Measurements from ENCODE around the gene TBCCD1.

DNA sequence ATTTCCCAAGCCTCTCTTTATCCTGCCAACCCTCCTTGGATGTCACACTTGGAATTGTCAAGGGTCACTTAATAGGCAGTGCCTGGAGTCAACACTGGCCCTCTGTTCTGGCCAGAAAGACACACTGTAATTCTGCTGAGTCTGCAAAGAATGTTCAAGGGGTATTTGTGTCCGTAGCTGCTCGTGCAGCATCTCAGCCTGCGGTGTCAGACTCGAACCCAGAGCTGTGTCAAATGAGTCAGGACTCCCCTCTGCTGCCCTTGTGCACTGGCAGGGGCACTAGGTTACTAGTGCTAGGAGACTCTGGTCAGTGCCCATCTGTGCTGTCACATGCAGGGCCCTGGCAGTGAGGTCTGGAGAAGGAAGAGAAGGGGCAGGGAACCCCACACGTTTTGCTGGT is 44.9 kb upstream of the TBCCD1 start:
- no peak for TF ChIP-seq POLR2A (IDR thresholded peaks at IDR 0.05; ENCODE audit: low read depth)
- TF ChIP-seq, protein P1, sequence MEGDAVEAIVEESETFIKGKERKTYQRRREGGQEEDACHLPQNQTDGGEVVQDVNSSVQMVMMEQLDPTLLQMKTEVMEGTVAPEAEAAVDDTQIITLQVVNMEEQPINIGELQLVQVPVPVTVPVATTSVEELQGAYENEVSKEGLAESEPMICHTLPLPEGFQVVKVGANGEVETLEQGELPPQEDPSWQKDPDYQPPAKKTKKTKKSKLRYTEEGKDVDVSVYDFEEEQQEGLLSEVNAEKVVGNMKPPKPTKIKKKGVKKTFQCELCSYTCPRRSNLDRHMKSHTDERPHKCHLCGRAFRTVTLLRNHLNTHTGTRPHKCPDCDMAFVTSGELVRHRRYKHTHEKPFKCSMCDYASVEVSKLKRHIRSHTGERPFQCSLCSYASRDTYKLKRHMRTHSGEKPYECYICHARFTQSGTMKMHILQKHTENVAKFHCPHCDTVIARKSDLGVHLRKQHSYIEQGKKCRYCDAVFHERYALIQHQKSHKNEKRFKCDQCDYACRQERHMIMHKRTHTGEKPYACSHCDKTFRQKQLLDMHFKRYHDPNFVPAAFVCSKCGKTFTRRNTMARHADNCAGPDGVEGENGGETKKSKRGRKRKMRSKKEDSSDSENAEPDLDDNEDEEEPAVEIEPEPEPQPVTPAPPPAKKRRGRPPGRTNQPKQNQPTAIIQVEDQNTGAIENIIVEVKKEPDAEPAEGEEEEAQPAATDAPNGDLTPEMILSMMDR (IDR thresholded peaks at IDR 0.05) = no peak

Data from esophagus muscularis mucosa (tissue), 3 donors.